ENCODE measurements around the gene MRRF. TPM values are rescaled to one million over a fixed set of nuclear protein-coding genes. Genes with fewer than 3 reads are reported as not detected.

The MRRF gene
- total RNA-seq, 4 donors from 2014 or later, result 23.5 to 44.7 (median 38.9) TPM

DNA sequence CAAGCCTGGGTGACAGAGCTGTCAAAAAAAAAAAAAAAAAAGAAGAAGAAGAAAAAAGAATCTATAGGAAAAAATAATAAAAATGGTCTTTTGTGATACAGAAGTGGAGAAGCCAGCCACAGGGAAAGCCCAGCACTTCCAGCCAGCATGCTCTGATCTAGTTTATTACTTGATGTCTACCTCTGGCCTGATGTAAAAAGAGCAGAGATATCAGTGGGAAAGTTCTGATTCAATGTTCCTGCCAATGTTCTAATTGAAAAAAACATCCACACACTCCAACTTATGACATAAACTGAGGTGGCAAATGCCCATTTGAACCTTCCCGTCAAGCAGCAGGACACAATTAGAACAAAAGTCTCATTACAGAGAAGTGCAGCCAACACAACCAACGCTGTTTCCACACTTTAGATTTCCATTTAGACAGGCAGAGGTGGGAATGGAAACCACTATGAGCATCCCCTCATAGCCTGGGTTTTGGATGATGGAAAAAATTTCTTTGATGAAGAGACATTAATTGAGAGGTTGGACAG, 5.7 kb upstream of the MRRF start:
- Histone ChIP-seq H3K4me3 (no peak overlapping the region), H3K27ac (no peak overlapping the region), H3K9me3 (no peaks in the 10 kb centered on the region), H3K4me1 (peaks cover 12 to 16% of the 10 kb centered on the region in 2 donors), H3K36me3 (no peaks in the 10 kb centered on the region), H3K27me3 (no peaks in the 10 kb centered on the region)
- TF ChIP-seq, protein P1, sequence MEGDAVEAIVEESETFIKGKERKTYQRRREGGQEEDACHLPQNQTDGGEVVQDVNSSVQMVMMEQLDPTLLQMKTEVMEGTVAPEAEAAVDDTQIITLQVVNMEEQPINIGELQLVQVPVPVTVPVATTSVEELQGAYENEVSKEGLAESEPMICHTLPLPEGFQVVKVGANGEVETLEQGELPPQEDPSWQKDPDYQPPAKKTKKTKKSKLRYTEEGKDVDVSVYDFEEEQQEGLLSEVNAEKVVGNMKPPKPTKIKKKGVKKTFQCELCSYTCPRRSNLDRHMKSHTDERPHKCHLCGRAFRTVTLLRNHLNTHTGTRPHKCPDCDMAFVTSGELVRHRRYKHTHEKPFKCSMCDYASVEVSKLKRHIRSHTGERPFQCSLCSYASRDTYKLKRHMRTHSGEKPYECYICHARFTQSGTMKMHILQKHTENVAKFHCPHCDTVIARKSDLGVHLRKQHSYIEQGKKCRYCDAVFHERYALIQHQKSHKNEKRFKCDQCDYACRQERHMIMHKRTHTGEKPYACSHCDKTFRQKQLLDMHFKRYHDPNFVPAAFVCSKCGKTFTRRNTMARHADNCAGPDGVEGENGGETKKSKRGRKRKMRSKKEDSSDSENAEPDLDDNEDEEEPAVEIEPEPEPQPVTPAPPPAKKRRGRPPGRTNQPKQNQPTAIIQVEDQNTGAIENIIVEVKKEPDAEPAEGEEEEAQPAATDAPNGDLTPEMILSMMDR (IDR thresholded peaks at IDR 0.05), result no peak
- no peak for TF ChIP-seq POLR2A (IDR thresholded peaks at IDR 0.05)
- no peak for DNase-seq
- intact Hi-C loops (cut with DNase I; ENCODE audit: low total_unique reads), result no loop called here

DNA sequence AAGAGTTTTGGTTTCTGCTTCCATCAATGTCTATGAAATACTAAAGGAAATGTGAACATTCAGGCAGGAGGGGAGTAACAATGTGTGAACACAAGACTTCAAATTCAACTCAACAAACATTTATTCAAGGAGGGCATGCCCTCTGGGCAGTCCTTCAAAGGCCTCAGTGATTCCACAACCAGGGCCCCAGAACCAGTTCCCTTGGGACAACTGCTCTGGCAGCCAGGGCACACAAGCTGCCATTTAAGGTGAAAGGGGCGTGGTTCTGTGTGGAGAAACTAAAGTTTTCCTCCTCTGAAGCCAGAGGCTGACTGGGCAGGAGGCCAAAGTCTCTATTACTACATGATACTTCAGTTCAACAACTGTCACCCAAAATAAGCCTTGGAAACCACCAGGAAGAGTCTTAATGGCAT, 3.2 kb upstream of the MRRF start:
- Histone ChIP-seq H3K4me3 (no peak overlapping the region), H3K9me3 (no peaks in the 10 kb centered on the region), H3K36me3 (no peaks in the 10 kb centered on the region), H3K27me3 (no peaks in the 10 kb centered on the region), H3K4me1 (peaks cover 15 to 24% of the 10 kb centered on the region in 2 donors), H3K27ac (peak overlapping the region in 1 of 2 donors; percentile 5)
- peak; percentile 54 to 79 for DNase-seq
- TF ChIP-seq, protein P1 (IDR thresholded peaks at IDR 0.05), result no peak
- no peak for TF ChIP-seq POLR2A (IDR thresholded peaks at IDR 0.05)
- intact Hi-C loops (cut with DNase I; ENCODE audit: low total_unique reads), result no loop called here

- Histone ChIP-seq H3K27me3 (no peaks in the 10 kb centered on the region), H3K27ac (peak overlapping the region in 1 of 2 donors; percentile 5), H3K9me3 (no peaks in the 10 kb centered on the region), H3K36me3 (no peaks in the 10 kb centered on the region), H3K4me1 (peaks cover 15 to 24% of the 10 kb centered on the region in 2 donors), H3K4me3 (no peak overlapping the region)
- intact Hi-C loops (cut with DNase I; ENCODE audit: low total_unique reads), result no loop called here
- TF ChIP-seq POLR2A (IDR thresholded peaks at IDR 0.05), result no peak
- no peak for DNase-seq
Measured at GRCh38 chr9:122262073-122262472, 2.6 kb upstream of the MRRF start.

DNA sequence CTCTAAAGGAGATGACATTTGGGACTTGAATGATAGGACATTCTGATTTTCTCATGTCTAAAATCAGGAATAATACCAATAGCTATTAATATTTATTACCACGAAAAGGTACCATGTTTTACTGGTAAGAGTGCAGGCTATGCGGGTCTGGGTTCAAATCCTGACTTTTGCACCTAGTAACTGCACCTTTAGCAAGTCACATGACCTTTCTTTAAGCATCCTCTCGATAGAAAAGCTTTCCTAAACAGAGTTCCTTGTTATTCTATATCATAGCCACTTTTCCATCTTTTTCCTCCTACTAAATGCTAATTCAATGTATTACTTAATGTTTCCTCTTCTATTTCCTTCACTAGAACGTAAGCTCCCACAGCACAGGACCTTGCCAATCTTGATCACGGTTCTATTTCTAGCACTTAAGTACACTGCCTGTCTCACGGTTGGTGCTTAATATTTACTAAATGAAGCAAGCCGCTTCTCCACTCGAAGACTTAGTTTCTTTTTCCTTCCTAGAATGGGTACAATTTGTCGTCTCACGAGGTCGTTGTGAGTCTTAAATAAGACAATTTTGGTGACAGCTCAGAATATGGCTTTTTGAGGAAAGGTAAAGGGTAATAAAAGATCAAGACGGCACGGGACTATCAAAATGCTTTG, 858 bp upstream of the MRRF start:
- Histone ChIP-seq H3K4me3 (peak overlapping the region; percentile 59 to 92), H3K9me3 (no peaks in the 10 kb centered on the region), H3K27ac (peak overlapping the region; percentile 83 to 92), H3K4me1 (peaks cover 15 to 24% of the 10 kb centered on the region in 2 donors), H3K27me3 (no peaks in the 10 kb centered on the region), H3K36me3 (no peaks in the 10 kb centered on the region)
- intact Hi-C loops (cut with DNase I; ENCODE audit: low total_unique reads), result no loop called here
- no peak for DNase-seq
- TF ChIP-seq POLR2A (IDR thresholded peaks at IDR 0.05), result no peak
- TF ChIP-seq, protein P1 (IDR thresholded peaks at IDR 0.05), result no peak

DNA sequence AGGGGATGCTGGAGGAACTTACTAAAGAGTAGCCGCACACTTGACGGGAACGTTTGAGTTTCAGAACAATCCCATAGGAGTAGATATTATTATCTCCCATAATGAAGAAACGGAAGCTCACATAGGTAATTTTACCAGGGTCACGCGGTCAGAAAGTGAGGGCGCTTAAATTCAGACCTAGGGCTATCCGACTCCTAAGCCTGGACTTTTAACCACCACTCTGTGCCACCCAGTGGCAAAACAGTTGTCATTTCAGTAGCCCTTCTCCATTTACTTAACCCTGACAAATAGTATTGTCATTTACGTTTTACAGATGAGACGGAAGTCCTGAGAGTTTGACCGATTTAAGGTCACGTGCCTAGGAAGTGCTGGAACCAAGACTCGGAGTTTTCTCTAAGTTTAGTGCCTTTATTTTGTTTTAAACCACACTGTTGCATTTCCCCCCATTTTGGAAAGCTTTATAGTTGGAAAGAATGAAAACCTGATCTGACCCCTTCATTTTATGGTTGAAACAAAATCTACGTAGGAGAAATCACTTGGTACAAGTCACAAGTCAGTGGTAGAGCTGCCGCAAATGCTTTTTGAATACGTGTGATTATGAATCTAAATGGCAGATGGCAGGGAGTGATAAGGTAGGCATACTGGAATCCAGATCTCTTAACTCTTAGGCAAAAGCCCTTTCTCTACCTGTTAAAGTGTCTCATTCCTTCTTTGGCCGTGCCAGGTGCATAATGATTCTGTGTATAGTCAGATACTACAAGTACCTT, 650 bp downstream of the MRRF start:
- TF ChIP-seq POLR2A (IDR thresholded peaks at IDR 0.05), result no peak
- TF ChIP-seq, protein P1 (IDR thresholded peaks at IDR 0.05), result no peak
- Histone ChIP-seq H3K4me3 (peak overlapping the region; percentile 59 to 92), H3K4me1 (peaks cover 15 to 24% of the 10 kb centered on the region in 2 donors), H3K27me3 (no peaks in the 10 kb centered on the region), H3K9me3 (no peaks in the 10 kb centered on the region), H3K36me3 (no peaks in the 10 kb centered on the region), H3K27ac (peak overlapping the region; percentile 83 to 92)
- DNase-seq, result no peak
- intact Hi-C loops (cut with DNase I; ENCODE audit: low total_unique reads), result no loop called here

Measured in uterus (tissue), 4 donors.